Activated T-helper 1 cell treated with anti-CD3 and anti-CD28 coated beads, Interleukin-2, amount 50 U/mL, for 16 hours (primary cell): ENCODE data around the gene KMT2E.
"Not testable (repeated sequence)": the region's sequence is repeated elsewhere in the genome, so short reads cannot be mapped to it uniquely, and the experiment has no call there.

Experiments used
- DNase-seq, 2 donors: peaks; one replicate each; pipeline ENCODE4 v3.0.0-alpha.2; 2020; ENCODE audit warnings: low read depth in 1 of 2, low spot score in 1 of 2

Gene KMT2E

DNA sequence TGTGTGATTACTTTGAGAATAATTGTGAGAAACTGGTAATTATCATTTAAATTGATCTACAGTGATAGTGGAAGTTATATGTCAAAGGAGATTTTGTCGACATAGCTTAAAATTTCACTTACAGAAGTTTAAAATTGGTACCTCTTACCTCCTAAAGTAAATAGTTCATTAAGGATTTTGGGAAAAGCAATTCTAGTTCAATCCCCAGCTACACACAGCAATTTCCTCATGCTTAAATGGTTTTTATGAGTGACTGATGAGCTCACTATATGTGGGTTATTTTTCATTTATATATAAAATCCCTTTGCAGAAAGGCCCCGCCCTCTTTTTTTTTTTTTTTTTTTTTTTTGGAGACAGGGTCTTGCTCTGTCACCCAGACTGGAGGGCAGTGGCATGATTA, 12.7 kb downstream of the KMT2E start:
- no peak for DNase-seq

- no peak for DNase-seq
Observed at GRCh38 chr7:105027176-105027853, 13.3 kb downstream of the KMT2E start.

- DNase-seq = no peak
Observed at GRCh38 chr7:105028004-105028403, 14.0 kb downstream of the KMT2E start.

DNA sequence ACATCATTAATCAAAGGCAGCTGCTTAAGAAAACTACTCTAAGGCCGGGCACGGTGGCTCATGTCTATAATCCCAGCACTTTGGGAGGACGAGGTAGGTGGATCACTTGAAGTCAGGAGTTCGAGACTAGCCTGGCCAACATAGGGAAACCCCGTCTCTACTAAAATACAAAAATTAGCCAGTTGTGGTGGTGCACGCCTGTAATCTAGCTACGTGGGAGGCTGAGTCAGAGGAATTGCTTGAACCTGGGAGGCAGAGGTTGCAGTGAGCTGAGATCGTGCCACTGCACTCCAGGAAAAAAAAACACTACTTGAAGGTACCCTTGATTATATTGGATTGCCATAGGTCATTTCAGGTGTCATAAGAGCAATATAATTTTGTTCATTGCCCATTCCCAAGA, 14.9 kb downstream of the KMT2E start:
- not testable (repeated sequence) for DNase-seq

DNA sequence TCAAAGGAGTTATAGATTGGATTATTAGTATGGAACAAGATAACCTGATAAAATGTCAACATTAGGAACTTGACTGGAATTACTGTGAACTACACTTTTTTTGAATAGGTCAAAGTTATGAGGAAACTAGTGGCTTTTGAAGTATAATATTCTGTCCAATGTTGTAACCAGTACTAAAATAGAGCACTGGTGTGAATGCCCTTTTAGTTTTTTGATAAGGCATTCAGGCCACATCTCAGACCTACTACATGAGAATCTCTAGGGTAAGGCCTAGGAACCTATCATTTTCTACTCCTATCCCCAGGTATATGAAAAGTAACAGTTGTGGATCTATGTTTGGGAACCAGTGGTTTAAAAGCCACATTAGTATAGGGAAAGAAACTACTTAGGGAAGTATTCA, 16.4 kb downstream of the KMT2E start:
- no peak for DNase-seq

DNA sequence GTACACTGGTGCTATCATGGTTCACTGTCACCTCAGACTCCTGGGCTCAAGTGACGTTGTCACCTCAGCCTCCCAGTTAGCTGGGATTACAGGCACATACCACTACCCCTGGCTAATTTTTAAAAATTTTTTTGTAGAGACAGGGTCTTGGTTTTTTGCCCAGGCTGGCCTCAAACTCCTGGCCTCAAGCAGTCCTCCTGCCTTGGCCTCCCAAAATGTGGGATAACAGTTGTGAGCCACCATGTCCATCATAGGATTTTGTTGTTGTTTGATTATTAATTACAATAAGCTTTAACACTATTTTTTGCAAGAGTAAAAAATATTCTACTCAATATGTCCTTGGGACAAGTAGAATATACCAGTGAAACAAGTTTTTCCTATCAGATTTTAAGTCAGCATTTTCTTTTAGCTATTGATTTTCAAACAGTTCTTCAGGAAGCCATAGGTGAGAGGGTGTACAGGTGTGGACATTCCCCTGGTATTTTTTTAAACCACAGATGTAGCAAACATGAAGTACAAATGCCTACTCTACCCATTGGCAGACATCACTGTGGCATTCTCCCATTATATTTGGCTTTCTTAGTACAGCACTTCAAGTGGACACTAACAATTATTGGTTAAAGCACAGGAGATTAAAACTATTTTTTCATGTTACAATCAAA, 18.7 kb downstream of the KMT2E start:
- DNase-seq = no peak

DNA sequence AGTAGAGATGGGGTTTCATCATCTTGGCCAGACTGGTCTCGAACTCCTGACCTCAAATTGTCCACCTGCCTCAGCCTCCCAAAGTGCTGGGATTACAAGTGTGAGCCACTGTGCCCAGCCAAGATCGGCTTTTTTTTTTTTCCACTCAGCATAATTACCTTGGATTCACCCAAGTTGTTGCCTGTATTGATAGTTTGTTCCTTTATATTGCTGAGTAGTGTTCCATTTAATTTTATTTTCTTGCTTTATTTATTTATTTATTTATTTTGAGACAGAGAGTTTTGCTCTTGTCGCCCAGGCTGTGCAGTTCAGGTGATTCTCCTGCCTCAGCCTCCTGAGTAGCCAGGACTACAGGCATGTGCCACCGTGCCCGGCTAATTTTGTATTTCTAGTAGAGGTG, 21.3 kb downstream of the KMT2E start:
- no peak for DNase-seq

DNA sequence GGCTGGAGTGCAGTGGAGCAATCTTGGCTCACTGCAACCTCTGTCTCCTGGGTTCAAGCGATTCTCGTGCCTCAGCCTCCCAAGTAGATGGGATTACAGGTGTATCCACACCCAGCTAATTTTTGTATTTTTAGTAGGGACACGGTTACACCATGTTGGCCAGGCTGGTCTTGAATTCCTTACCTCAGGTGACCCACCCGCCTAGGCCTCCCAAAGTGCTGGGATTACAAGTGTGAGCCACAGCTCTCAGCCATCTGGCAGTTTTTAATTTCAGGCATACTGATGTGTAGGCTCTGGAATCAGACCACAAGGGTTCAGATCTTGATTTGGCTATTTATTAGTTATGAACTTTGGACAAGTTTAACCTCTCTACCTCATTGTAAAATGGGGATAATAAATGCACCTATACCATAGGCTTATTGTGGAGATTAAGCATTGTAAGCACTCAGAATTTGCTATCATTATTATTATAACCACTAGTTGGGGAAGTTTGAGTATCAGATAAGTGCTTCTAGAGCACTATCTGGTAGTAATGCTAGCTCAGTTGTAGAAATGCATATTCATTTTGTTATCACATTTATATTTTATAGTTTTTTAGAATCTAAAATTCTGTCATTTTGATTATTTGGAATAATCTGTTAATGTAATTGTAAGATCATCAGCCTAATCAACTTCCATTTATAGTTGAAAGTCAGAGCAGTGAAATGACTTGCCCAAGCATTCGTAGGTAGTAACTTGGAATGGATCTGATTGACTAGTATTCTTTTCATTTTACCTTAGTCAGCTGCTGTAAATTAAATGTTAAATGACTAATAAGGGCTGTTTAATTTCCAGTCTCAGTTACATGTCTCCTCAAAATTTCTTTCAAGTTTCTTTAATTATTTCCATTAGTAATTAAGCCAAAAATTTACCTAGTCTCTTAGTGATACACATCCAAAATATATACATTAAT, 22.5 kb downstream of the KMT2E start:
- DNase-seq = no peak

DNA sequence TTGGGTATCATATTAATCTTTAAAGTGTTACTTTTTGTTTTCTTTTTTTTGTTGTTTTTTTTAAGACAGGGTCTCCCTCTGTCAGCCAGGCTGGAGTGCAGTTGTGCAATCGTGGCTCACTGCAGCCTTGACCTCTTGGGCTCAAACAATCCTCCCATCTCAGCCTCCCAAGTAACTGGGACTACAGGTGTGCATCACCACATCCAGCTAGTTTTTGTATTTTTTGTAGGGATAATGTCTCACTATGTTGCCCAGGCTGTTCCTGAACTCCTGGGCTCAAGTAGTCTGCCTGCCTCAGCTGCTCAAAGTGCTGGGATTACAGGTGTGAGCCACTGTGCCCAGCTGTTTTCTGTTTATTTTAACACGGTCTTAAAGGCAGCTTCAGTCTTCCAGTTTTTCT, 23.3 kb downstream of the KMT2E start:
- DNase-seq = no peak

DNA sequence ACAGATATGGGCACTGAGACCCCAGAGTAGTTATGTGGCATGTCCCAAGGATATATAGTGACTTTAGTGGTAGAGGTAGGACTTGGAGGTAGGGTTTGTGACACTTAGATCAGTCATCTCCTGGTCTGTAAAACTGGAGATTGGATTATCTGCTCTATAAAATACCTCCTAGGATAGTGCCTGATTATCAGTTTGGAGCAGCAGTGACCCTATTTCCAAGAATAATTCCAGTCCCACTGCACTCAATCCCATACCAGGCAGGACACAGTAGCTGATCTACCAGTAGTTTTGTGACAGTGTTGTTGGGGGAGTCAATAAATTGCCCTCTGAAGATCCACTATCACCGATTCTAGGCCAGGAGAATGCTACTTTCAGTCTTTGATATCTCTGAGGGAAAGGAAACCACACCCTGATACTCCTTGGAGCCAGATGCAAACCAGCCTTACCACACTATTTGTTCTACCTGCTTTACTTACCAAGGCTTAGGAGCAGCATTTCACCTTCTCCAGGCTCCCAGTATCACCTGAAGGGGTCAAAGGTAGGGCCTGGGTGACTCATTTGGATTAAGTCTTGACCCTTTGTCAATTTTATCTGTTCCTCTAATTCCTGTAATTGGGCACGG, 30.6 kb downstream of the KMT2E start:
- no peak for DNase-seq

DNA sequence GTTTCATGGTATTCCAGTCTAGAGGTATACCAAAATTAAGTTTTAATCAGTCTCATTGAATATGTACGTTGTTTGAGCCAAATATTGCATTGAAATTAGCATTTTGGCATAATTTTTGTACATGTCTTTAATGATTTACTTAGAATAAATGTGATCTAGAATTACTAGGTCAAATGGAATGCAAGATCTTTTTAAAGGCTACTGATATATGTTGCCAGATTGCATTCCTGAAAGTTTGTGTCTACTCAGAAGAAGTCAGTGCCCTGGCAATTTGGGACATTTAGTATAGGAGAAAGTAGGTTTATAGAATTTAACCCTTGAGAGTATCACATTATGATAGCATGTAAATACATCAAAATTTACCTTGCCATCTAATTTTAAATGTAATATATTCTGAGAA, 32.4 kb downstream of the KMT2E start:
- no peak for DNase-seq

GRCh38 chr7:105047932-105048331, 33.9 kb downstream of the KMT2E start:
- no peak for DNase-seq

GRCh38 chr7:105050493-105050892, 36.5 kb downstream of the KMT2E start:
- DNase-seq = no peak

DNA sequence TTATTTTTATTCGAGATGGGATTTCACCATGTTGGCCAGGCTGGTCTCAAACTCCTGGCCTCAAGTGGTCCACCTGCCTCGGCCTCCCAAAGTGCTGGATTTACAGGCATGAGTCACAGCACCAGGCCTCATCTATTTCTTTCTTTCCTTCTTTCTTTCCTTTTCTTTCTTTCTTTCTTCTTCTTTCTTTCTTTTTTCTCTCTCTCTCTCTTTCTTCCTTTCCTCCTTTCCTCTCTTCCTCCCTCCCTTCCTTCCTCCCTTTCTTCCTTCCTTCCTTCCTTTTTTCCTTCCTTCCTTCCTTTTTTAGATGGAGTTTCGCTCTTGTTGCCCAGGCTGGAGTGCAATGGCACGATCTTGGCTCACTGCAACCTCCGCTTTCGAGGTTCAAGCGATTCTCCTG, 36.9 kb downstream of the KMT2E start:
- DNase-seq = not testable (repeated sequence)

- no peak for DNase-seq
Observed at GRCh38 chr7:105055084-105055483, 41.1 kb downstream of the KMT2E start.

DNA sequence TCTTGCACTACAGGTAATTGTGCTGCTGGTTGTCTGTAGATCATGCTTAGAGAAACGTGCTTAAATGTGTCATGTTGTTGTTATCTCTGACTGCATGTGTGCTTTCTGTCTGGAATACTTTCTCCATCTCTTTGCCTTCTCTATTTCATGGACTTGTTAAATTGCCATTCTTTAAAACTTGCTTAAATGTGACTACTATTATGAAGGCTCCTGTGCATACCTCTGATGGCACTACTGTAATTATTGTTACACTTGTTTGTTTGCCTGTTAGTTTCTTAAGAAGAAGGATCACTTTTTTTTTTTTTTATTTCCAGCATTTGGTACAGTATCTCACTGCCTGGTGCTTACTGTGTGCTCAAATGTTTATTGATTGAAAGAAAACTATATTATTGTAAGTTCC, 41.6 kb downstream of the KMT2E start:
- DNase-seq = no peak

- DNase-seq = no peak
Observed at GRCh38 chr7:105057472-105057871, 43.5 kb downstream of the KMT2E start.

DNA sequence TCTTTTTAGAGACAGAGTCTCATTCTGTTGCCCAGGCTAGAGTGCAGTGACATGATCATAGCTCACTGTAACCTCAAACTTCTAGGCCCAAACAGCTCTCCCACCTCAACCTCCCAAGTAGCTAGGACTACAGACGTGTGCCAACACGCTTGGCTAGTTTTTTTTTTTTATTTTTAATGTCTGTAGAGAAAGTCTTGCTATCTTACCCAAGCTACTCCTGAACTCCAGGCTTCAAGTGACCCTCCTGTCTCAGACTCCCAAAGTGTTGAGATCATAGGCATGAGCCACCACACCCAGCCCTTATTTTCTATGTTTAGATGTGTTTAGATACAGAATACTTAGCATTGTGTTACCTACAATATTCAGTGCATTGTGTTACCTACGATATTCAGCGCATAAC, 46.4 kb downstream of the KMT2E start:
- no peak for DNase-seq

DNA sequence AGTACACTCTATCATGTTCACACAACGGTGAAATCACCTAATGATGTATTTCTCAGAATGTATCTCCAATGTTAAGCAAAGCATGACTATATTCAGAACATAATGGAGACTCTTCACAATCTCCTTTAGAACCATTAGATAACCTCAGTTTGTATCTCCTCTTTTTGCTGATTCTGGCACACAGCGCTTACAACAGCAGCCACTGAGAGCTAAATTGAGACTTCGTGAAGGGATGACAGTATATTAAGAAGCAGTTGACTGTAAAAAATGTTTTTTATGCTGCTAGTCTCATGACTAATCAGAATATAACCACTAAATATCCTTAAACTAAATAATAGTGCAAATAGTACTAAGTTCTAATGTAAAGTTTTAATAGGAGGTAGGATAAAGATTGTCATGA, 46.9 kb downstream of the KMT2E start:
- DNase-seq = no peak

GRCh38 chr7:105065104-105065503, 51.1 kb downstream of the KMT2E start:
- no peak for DNase-seq

- DNase-seq = no peak
Observed at GRCh38 chr7:105067691-105068090, 53.7 kb downstream of the KMT2E start.

DNA sequence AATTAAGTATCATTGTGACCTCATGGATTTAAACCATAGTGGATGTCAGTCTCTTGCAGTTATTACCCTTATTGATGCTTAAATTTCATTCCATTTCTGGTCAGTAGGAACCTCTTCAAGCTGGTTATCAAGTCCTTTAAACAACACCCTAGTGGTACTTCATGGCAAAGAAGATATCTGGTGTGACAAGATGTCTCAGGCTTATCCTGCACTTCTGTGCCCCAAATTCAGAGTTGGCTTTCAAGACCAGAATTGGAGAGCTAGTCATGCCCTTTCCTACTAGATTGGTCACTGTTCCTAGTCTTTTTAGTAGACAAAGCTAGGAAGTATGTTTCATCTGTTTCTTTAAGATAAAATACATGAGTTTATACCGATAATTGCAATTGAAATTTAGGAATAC, 54.9 kb downstream of the KMT2E start:
- DNase-seq = no peak
